ENCODE measurements around the gene SLC49A3.
"Not testable (repeated sequence)": the region's sequence is repeated elsewhere in the genome, so short reads cannot be mapped to it uniquely, and the experiment has no call there.

The SLC49A3 gene

DNA sequence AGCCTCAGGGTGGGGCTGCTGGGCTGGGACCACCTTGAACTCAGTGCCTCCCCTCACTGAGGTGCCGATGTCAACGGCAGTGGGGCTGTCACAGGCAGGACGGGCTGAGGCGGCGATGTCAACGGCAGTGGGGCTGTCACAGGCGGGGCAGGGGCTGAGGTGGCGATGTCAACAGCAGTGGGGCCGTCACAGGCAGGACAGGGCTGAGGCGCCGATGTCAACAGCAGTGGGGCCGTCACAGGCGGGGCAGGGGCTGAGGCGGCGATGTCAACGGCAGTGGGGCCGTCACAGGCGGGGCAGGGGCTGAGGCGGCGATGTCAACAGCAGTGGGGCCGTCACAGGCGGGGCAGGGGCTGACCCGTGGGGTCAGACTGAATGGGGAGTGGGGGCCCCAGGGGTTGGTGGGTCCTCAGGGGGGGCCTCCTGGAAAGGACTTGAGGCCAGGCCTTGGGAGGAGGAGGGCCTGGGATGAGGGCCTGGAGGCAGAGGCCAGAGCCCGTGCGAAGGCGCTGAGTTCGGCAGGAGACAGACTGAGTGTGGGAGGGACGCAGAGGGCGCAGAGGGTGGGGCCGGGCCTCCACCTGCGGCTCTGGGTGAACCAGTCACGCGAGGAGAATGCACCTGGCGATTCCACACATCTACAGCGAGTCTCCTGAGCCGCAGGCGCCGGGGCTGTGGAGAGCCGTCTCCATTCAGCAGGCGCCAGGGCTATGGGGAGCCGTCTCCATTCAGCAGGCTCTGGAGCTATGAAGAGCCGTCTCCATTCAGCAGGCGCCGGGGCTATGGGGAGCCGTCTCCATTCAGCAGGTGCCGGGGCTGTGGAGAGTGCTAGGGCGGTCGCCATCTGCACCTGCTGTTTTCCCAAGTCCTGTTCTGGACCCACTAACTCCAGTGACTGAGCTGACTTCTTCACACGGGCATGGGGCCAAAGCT lies 37.7 kb downstream of the SLC49A3 start:
- no peak for DNase-seq

DNA sequence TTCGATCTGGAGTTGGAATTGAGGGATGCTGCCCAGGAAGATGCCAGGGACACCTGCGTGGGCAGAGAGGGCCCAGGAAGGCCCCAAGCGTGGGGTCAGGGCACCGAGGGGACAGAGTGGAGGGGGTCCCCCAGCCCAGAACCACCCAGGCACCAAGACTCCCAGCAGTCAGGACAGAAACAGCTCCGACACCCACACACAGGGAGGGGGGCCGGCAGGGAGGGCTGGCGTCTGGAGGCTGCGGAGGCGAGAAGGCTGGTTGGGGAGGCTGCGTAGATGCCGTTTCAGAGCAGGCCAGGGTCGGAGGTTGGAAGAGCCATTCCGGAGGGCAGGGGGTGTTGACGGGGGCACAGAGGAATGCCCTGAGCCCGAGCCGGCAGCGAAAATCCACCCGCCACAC lies 38.5 kb downstream of the SLC49A3 start:
- no peak for DNase-seq

DNA sequence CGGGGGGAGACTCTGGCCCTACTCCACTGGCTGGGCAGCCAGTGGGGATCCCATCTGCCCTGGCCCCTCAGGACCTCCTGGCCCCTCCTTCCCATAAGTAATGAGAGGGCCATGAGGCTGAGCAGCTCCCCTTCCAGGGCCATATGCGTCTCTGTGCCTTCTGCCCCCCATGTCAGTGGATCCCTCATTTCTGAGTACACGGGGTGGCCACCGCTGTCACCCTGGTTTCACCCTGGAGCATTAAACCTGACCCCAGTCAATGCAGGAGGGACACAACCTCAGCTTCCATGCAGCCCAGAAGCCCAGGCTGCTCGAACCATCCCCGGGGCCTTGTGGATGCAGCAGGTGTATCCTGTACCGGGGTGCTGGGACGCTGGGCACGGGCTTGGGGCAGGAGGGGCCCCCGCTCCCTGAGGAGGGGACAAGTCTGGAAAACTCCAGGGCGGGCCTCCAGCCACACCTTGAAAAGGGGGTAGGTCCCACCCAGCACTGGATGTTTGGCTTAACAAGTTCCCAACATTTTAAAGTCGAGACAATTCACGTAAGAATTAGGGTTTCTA lies 39.1 kb downstream of the SLC49A3 start:
- DNase-seq: no peak

DNA sequence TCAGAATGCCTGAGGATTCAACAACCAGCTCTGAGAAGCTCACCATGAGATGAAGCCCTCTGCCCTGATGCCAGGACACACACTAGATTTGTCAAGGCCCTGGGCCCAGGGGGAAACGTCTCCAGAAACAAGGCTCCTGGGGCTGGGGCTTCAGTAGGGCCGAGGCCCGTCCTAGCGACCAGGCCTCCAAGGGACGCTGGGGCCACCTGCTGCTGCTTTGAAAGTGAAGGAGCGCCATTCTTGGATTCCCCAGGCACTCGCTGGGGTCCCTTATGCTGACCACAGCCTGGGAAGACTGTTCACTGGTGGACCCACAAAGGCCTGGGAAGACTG lies 39.7 kb downstream of the SLC49A3 start:
- DNase-seq: no peak

DNA sequence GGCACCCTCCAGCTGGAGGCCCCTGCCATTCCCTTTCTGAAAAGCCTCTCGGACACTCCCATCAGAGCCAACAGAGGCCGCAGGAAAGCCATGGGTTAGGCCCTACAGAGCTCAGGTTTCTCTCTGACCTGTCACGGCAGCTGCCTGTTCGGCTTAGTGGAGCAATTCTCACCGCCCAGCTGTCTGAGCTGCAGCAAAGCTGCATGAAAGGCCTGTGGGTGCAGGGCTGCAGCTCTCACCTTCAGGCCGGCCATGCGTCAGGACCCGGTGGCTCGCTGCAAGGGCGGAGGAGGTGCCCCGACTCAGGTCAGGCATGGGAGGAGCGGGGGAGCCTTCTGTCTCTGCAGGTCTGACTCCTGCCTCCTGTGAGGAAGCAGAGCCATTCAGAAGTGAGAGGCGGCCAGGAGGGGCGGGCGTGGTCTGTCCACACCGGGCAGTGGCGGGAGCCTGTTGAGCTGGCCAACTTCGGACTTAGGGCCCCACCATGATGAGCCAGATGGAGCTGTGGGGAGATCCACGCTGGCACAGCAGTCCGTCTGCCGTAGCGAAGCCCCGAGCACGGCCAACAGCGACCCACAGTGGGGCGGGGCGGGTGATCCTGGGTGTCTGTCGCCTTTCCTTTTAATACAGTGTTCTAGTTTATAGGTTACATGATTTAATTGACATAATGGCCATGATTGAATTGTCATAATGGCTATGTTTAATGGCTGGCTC lies 40.2 kb downstream of the SLC49A3 start:
- no peak for DNase-seq

DNA sequence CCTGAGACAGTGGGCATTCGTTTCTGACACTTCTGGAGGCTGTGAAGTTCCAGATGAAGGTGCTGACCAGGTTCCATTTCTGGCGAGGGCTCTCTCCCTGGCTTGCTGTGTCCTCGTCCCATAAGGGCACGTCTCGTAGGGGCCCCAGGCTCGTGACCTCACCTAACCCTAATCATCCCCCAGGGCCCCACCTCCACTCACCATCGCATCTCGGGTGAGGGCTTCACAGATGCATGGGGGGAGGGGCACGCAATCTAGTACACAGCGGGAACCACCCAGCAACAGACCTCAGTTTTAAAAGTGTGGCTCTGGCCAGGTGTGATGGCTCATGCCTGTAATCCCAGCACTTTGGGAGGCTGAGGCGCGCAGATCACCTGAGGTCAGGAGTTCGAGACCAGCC lies 41.5 kb downstream of the SLC49A3 start:
- DNase-seq: no peak

DNA sequence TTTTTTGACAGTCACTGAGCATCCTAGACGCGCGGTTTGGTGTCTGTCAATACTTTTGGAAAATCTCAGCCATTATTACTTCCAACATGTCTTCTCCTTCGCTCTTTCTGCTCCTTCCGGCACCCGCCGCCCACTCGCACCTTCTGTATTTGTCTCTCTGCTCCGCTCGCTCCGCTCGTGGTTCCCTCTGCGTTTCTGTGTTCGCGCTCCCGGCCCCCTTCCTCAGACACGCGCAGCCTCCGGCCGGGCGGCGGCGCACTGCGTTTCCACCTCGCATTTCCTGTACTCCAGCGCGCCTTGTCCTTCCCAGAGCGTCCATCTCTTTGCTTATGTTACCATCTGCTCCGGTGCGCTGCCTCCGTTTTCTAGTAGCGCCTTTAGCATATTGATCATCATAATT lies 42.5 kb downstream of the SLC49A3 start:
- DNase-seq: no peak

DNA sequence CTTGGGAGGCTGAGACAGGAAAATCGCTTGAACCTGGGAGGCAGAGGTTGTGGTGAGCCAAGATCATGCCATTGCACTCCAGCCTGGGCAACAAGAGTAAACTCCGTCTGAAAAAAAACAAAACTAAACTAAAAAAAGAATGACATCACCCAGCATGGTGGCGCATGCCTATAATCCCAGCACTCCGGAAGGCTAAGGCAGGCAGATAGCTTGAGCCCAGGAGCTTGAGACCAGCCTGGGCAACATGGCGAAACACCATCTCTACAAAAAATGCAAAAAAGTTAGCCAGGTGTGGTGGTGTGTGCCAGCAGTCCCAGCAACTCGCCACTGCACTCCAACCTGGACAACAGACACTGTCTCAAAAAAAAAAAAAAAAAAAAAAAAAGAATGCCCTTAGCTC lies 46.6 kb downstream of the SLC49A3 start:
- DNase-seq: not testable (repeated sequence)

DNA sequence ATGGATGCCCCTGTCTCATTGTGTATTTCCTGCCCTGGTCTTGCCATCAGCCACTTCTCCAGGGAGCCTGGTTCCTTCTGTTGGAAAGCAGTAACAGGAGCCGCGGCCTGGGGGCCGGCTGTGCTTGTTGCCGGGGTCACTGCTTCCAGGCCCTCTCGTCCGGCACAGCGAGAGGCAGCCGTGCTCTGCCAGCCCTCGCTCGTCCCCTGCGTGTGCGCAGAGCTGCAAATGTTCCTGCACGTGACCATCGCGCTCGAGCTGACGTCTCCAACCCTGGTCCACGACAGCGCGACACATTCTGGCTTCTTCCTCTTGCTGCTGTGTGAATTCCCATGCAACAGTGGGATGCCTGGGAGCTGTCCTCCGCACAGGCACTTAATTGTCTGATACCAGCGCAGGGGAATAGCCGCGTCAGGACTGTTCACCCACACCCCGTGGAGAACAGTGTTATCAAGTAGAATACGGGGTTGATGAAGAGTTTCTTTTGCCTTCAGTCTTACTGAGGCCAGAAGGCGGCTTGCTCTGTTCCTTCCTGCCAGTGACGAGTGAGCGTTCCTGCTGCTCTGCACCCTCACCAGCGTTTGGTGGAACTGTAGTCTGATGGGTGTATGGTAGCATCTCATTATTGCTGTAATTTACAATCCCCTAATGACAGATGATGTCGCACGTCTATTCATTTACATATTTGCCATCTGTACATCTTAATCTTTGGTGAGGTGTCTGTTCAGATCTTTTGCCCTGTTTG lies 51.2 kb downstream of the SLC49A3 start:
- no peak for DNase-seq

DNA sequence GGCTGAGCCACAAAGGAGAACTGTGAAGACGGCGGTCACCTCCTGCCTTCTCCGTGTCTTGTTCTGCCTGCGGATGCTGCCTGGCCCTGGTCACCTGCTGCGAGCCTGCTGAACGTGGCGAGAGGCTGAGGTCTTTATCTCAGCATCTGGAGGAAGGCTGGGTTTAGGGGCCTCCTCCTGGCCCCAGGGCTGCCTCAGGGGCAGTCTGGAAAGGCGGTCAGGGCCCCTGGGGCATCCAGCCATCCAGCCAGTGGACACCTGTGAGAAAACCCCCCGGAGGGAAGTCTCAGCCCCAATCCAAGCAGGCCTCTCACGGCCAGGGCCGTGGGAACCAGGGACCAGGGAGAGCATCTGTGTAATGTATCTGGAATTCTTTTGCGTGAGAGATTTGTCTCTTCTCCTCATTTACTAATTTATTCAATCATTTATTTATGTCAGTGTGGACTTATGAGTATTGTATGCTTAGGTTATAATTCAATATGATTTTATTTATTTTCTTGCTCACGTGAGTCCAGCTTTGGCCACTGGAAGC lies 52.3 kb downstream of the SLC49A3 start:
- DNase-seq: no peak

DNA sequence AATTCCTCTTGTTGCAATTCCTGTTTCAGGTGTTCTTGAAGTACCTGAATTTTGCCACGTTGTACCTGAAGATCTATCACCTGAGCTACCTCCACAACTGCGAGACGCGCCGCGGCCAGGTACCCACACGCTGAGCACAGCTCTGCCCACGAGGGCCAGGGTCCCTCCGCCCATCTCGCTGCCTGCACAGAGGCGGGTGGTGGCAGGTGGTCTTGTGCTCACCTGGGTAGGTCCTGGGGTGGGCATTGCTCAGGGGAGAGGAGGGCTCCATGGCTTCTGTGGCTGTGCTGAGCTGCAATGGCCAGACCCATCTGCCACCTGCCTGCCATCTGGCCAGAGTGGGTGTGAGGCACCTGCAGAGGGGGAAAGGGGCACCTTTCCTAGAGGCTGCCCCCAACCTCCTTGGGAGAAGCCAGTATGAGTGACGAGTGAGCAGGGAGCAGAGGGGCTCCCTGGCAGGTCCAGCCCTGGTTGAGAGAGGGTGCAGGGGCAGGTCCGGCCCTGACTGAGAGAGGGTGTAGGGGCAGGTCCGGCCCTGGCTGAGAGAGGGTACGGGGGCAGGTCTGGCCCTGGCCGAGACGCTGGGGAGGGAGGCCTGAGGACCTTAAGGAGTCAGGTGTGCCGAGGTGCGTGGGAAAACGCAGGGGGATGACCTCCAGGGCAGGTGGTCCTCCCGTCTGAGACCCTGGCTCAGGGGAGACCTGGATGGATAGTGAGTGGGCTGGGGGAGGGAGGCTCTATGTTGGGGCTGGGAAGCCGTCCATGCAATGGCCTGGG lies 52.9 kb downstream of the SLC49A3 start:
- no peak for DNase-seq

DNA sequence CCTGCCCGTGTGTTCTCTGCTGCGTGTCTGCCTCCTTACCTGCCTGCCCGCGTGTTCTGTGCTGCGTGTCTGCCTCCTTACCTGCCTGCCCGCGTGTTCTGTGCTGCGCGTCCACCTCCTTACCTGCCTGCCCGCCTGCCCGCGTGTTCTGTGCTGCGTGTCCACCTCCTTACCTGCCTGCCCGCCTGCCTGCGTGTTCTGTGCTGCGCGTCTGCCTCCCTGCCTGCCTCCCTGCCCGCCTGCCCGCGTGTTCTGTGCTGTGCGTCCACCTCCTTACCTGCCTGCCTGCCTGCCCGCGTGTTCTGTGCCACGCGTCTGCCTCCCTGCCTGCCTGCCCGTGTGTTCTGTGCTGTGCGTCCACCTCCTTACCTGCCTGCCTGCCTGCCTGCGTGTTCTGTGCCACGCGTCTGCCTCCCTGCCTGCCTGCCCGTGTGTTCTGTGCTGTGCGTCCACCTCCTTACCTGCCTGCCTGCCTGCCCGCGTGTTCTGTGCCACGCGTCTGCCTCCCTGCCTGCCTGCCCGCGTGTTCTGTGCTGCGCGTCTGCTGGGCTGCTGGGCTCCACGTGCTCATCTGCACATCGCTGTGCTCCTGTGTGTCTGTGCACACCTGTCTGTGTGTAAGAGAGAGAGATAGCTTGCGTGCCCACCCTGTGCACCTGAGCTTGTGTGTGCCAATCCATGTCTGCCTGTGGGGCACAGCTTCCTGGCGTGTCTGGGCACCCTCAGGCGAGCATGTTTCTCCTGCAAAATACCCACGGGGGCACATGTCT lies 53.7 kb downstream of the SLC49A3 start:
- DNase-seq: not testable (repeated sequence)

DNA sequence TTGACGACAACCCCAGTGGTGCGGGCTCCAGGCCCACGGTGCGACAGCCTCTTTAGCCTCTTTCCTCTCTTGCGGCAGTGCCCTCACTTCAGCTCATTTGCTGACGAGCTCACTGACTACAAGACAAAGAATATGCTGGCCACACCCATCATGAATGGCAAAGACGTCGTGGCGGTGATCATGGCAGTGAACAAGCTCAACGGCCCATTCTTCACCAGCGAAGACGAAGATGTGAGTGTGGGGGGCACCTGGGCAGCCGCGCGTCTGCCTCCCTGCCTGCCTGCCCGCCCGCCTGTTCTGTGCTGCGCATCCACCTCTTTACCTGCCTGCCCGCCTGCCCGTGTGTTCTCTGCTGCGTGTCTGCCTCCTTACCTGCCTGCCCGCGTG lies 54.4 kb downstream of the SLC49A3 start:
- DNase-seq: no peak

DNA sequence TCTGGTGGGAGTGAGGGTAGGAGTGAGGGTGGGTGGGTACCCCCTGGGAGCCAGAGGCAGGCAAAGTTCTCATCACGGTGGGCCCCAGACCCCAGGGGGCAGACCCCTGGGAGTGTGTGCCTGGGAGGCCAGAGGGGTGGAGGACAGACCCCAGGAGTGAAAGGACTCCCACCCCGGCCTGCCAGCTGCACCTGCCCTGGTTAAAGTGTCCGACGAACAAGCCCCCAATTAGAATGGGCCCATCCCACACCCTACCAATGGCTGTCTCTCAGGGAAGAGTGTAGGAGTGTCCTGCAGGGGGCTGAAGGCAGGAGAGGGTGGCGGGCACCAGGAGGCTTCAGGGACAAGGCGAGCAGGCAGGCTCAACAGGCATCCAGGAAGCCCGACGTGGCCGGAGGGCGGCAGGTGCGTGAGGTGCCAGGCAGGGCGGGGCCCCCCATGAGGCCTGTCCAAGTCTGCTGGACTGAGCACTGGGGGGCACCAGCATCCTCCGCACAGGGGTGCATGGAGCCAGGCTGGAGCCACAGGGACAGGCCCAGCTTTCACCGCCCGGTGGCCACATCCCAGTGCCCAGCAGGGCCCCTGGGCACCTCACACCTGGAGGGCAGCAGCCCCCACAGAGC lies 54.9 kb downstream of the SLC49A3 start:
- DNase-seq: no peak

DNA sequence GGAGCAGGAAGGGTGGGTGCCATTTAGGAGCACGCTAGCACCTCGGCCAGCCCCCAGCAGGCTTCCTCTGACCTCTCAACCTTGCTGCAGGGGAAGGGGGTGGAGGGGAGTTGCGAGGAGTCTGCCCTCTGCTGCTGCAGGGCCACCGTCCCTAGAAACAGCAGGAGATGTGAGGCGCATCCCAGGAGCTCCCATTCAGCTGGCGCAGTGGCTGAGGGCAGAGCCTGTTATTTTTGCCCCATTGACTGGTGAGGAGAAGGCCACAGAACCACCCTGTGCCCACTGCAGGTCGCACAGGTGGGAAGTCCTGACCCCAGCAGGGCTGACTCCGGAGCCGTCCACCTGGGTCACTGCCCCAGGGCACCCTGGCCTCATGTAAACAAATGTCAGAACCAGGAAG lies 55.5 kb downstream of the SLC49A3 start:
- no peak for DNase-seq

DNA sequence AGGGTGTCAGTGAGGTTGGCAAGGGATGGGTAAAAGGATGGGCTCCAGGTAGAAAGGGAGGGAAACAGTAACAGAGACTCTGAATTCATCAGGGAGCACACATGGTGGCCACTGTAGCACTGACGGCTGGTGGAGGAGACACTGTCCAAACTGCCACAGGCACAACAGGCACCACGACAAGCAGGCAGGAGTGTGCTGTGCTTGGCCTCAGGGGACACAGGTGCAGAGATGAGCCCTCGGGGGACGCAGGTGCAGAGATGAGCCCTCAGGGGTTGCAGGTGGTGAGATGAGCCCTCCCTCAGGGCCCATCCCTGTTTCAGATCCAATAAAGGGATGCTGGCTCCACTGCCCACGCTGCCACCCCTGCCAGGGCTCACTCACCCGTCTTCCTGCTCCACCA lies 56.0 kb downstream of the SLC49A3 start:
- DNase-seq: no peak

DNA sequence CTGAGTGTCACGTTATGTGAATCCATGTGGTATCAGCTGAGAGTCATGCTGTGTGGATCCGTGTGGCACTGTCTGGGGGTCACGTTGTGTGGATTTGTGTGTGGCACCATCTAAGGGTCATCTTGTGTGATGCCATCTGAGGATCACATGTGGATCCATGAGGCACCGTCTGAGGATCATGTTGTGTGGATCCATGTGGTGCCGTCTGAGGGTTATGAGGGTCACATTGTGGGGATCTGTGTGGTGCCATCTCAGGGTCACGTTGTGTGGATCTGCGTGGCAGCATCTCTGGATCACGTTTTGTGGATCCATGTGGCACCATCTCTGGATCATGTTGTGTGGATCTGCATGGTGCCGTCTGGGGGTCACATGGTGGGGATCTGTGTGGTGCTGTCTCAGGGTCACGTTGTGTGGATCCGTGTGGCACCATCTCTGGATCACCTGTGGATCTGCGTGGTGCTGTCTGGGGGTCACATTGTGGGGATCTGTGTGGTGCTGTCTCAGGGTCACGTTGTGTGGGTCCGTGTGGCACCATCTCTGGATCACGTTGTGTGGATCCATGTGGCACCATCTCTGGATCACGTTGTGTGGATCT lies 56.7 kb downstream of the SLC49A3 start:
- no peak for DNase-seq

Data from GDM1 (cell line).